BJ (cell line): ENCODE data around the gene SH3RF3. TPM values are rescaled to one million over a fixed set of nuclear protein-coding genes. Genes with fewer than 3 reads are reported as not detected.

Experiments
- CTCF ChIA-PET: fragments of 350-600 bp; formaldehyde crosslinking; extraction: SDS; loops from one replicate; lab custom pipeline; 2021; ENCODE audit warnings: antibody characterized with exemption, inconsistent platforms; lab: Yijun Ruan, JAX
- POLR2A ChIA-PET: fragments of 300-600 bp; sonication (Branson Sonifier 250); formaldehyde crosslinking; extraction: SDS; loops from one replicate; lab custom pipeline; 2021; ENCODE audit warnings: antibody characterized with exemption; lab: Charles Lee
- DNase-seq: peaks from one replicate; pipeline ENCODE4 v3.0.0-alpha.2; 2011; ENCODE audit warnings: low read depth
- H3K27me3 ChIP-seq: 2 replicates; pipeline ENCODE4 v1.6.0; 2011; ENCODE audit warnings: low read length; ENCODE audit not compliant: control insufficient read depth, insufficient read depth
- H3K36me3 ChIP-seq: 2 replicates; pipeline ENCODE4 v1.5.1; 2011; ENCODE audit warnings: low read length; ENCODE audit not compliant: control insufficient read depth, insufficient read depth
- H3K4me3 ChIP-seq: 2 replicates; pipeline ENCODE4 v1.5.1; 2011; ENCODE audit warnings: low read depth, mild to moderate bottlenecking, control low read depth, low read length
- polyA plus RNA-seq: library from polyadenylated mRNA; depleted of rRNA; stranded (reverse); fragments of >200 nt; gene quantifications from 2 replicates; pipeline ENCODE4 v1.2.3, GENCODE V29; 2011
- TF ChIP-seq, protein P1 (sequence below): IDR thresholded peaks from 2 replicates; pipeline ENCODE4 v1.5.1; 2011; ENCODE audit warnings: low read depth, mild to moderate bottlenecking, control low read depth, inconsistent platforms, low read length, moderate library complexity; ENCODE audit not compliant: insufficient read depth

Gene SH3RF3
- polyA plus RNA-seq, 1 experiment, result 3.6 TPM

DNA sequence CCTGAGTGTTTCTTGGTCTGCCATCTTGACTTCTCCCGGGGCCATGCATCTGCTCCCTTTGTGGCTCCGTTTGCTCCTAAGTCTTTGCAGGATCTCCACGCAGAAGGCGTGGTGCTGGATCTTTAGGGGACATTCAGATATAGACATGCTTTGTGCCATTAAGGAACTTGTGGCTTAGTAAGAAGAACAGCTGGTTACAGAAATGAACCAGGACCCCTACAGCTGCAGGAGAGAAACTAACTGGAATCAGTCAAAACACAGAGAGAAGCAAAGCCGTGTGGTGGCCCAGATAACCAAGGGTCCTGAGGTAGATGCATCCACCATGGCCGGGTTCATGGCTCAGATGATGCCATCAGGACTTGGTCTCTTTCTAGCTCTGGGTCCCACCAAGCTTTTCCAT, 97.6 kb downstream of the SH3RF3 start:
- no peak overlapping the region for H3K4me3 ChIP-seq
- ChIA-PET POLR2A (no interaction called here), CTCF (interaction anchor here (1.2 kb wide), 1 partner anchor 9 kb away, joined by 3 read pairs; no protein-coding TSS in a partner anchor)
- TF ChIP-seq, protein P1, sequence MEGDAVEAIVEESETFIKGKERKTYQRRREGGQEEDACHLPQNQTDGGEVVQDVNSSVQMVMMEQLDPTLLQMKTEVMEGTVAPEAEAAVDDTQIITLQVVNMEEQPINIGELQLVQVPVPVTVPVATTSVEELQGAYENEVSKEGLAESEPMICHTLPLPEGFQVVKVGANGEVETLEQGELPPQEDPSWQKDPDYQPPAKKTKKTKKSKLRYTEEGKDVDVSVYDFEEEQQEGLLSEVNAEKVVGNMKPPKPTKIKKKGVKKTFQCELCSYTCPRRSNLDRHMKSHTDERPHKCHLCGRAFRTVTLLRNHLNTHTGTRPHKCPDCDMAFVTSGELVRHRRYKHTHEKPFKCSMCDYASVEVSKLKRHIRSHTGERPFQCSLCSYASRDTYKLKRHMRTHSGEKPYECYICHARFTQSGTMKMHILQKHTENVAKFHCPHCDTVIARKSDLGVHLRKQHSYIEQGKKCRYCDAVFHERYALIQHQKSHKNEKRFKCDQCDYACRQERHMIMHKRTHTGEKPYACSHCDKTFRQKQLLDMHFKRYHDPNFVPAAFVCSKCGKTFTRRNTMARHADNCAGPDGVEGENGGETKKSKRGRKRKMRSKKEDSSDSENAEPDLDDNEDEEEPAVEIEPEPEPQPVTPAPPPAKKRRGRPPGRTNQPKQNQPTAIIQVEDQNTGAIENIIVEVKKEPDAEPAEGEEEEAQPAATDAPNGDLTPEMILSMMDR, result no peak
- H3K36me3 ChIP-seq, result no peaks in the 10 kb centered on the region
- no peak for DNase-seq
- no peaks in the 10 kb centered on the region for H3K27me3 ChIP-seq

DNA sequence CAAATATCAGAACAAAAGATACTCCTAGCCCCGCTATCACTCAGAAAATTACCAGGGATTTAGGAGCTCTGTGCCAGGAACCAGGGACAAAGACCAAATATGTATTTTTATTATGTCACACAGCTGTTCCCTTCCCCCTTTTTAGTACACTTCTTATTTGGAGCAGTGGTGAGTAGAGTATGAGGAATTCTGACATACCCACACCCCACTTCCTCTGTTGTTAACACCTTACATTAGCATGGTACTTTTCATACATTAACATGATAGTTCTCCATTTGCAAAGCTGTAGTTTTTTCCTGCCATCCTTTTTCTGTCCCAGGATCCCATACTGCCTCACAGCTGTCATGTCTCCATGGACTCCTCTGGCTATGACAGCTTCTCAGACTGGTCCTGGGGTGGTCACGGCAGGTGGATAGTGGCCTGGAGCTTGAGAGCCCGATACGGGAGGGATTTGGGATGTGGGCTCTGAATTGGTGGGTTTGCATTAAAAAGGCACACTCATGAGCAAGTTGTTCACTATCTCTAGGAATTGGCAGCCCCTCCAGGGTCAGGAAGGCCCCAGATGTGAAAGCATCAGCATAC, 100.2 kb downstream of the SH3RF3 start:
- POLR2A ChIA-PET, result no interaction called here
- Histone ChIP-seq H3K4me3 (no peak overlapping the region), H3K36me3 (no peaks in the 10 kb centered on the region), H3K27me3 (no peaks in the 10 kb centered on the region)
- TF ChIP-seq, protein P1, result no peak
- DNase-seq, result no peak
- CTCF ChIA-PET, result interaction anchor here (0.5 to 1.4 kb wide), 7 partner anchors 12 to 676 kb away, joined by 3 to 5 read pairs (median 4); partner anchors contain the start of gene SH3RF3

- POLR2A ChIA-PET, result no interaction called here
- Histone ChIP-seq H3K27me3 (no peaks in the 10 kb centered on the region), H3K36me3 (no peaks in the 10 kb centered on the region), H3K4me3 (no peak overlapping the region)
- TF ChIP-seq, protein P1, result no peak
- DNase-seq, result no peak
- CTCF ChIA-PET, result no interaction called here
Observed at GRCh38 chr2:109230941-109231420, 102.0 kb downstream of the SH3RF3 start.

- H3K36me3 ChIP-seq, result no peaks in the 10 kb centered on the region
- no peak for DNase-seq
- TF ChIP-seq, protein P1, result no peak
- ChIA-PET POLR2A (no interaction called here), CTCF (no interaction called here)
- no peak overlapping the region for H3K4me3 ChIP-seq
- H3K27me3 ChIP-seq, result no peaks in the 10 kb centered on the region
Observed at GRCh38 chr2:109231428-109231827, 102.4 kb downstream of the SH3RF3 start.

GRCh38 chr2:109231996-109232705, 103.1 kb downstream of the SH3RF3 start:
- Histone ChIP-seq H3K36me3 (no peaks in the 10 kb centered on the region), H3K4me3 (no peak overlapping the region), H3K27me3 (no peaks in the 10 kb centered on the region)
- no peak for DNase-seq
- TF ChIP-seq, protein P1, result no peak
- POLR2A ChIA-PET, result no interaction called here
- CTCF ChIA-PET, result interaction anchor here (0.5 to 0.6 kb wide), 2 partner anchors 59 to 332 kb away, joined by 3 read pairs; no protein-coding TSS in a partner anchor
